ENCODE results near the gene CDH8. TPM values are rescaled to one million over a fixed set of nuclear protein-coding genes. Genes with fewer than 3 reads are reported as not detected.
A peak's percentile ranks its signal among the peaks of the same experiment; 100 is the strongest.

CDH8 gene, protein sequence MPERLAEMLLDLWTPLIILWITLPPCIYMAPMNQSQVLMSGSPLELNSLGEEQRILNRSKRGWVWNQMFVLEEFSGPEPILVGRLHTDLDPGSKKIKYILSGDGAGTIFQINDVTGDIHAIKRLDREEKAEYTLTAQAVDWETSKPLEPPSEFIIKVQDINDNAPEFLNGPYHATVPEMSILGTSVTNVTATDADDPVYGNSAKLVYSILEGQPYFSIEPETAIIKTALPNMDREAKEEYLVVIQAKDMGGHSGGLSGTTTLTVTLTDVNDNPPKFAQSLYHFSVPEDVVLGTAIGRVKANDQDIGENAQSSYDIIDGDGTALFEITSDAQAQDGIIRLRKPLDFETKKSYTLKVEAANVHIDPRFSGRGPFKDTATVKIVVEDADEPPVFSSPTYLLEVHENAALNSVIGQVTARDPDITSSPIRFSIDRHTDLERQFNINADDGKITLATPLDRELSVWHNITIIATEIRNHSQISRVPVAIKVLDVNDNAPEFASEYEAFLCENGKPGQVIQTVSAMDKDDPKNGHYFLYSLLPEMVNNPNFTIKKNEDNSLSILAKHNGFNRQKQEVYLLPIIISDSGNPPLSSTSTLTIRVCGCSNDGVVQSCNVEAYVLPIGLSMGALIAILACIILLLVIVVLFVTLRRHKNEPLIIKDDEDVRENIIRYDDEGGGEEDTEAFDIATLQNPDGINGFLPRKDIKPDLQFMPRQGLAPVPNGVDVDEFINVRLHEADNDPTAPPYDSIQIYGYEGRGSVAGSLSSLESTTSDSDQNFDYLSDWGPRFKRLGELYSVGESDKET
- 1.3 and 5.7 TPM in 2 replicates for total RNA-seq (2014; rRNA removed)
- percentile 43 among the genes with signal in this experiment for Bru-seq, nascent RNA
- BruChase-seq, experiment 1, labeled RNA remaining after a 6-hour chase: percentile 26 among the genes with signal in this experiment
- percentile 43 among the genes with signal in this experiment for BruChase-seq, experiment 2, labeled RNA remaining after a 2-hour chase
- long read RNA-seq, partial matches to known transcripts: 2 of 4 reads
- long read RNA-seq, other reads (novel, unspliced or antisense): 2 of 4 reads

DNA sequence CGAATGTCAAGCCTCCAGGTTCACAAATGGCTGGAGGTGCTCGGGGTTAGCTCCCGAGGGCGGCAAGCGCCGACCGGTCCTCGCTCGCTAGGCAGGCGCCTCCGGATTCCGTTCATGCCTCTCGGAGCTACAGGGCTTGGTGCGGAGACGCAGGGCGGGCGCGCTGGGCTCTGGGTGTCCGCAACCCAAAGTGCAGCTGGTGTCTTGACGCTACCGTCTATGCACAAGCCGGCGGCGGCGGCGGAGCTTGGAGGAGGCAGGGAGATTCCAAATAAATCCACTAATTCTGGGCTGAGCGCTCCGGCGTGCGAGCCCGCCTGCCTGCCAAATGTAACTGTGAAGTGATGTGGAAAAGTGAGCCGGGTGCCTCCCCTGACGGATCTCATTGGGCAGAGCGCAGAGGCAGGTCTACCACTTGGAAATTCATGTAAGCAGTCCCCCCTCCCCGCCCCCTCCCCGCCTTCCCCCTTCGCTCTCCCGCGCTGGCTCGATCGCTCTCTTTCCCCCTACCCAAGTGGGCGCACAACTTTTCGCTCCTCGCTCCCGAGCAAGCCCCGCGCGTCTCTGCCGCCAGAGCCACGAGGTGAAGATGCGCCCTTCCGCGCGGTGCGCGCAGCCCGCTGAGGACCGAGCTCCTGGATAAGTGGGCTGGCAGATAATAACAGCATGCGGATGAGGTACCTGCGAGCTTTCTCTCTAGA, at the start of gene CDH8:
CDH8 (minus strand) TSS at position 338 of the 701 bp plus-strand sequence. CDS start 15,035 bp downstream, outside the sequence.
- peaks cover 46% of the 10 kb centered on the region for H3K27me3 ChIP-seq (ENCODE audit: low read length)
- H3K4me3 ChIP-seq (ENCODE audit: low read length): no peak within 1 kb of the TSS
- no peak within 1 kb of the TSS for H2AFZ ChIP-seq (ENCODE audit: low read length)
- H3K9me2 ChIP-seq (replicated peaks; ENCODE audit: low read length): no peaks in the 10 kb centered on the region
- H3K27ac ChIP-seq (ENCODE audit: low read length): no peak within 1 kb of the TSS
- ChIA-PET CTCF (no interaction called here), POLR2A (ENCODE audit: unreplicated experiment) (no interaction called here)
- no peak for TF ChIP-seq EZH2phosphoT487 (IDR thresholded peaks at IDR 0.05; ENCODE audit: borderline replicate concordance, low read length)
- no peak for TF ChIP-seq EZH2 (IDR thresholded peaks at IDR 0.05; ENCODE audit: low read length, unreplicated experiment)
- TF ChIP-seq, protein P1, sequence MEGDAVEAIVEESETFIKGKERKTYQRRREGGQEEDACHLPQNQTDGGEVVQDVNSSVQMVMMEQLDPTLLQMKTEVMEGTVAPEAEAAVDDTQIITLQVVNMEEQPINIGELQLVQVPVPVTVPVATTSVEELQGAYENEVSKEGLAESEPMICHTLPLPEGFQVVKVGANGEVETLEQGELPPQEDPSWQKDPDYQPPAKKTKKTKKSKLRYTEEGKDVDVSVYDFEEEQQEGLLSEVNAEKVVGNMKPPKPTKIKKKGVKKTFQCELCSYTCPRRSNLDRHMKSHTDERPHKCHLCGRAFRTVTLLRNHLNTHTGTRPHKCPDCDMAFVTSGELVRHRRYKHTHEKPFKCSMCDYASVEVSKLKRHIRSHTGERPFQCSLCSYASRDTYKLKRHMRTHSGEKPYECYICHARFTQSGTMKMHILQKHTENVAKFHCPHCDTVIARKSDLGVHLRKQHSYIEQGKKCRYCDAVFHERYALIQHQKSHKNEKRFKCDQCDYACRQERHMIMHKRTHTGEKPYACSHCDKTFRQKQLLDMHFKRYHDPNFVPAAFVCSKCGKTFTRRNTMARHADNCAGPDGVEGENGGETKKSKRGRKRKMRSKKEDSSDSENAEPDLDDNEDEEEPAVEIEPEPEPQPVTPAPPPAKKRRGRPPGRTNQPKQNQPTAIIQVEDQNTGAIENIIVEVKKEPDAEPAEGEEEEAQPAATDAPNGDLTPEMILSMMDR (conservative IDR thresholded peaks at IDR 0.05; ENCODE audit: low read depth, low read length): no peak
- H3F3A ChIP-seq (ENCODE audit: low read length, unreplicated experiment): no peaks in the 10 kb centered on the region
- no peaks in the 10 kb centered on the region for H3K79me2 ChIP-seq (ENCODE audit: low read length)
- intact Hi-C loops (cut with micrococcal nuclease): no loop called here
- H3K9ac ChIP-seq (ENCODE audit: low read length): no peak within 1 kb of the TSS
- DNase-seq: no peak
- H3K36me3 ChIP-seq (ENCODE audit: low read depth, low read length): no peaks in the 10 kb centered on the region
- H3K9me3 ChIP-seq (ENCODE audit: low read length): no peaks in the 10 kb centered on the region
- no TSS peak for BruUV-seq (replicated peaks)
- no peaks in the 10 kb centered on the region for H3K4me1 ChIP-seq (ENCODE audit: insufficient read depth, low read length)
- no peak within 1 kb of the TSS for H3K4me2 ChIP-seq (ENCODE audit: low read length)
- H4K20me1 ChIP-seq (ENCODE audit: low read length): no peaks in the 10 kb centered on the region
- no peak for ATAC-seq

DNA sequence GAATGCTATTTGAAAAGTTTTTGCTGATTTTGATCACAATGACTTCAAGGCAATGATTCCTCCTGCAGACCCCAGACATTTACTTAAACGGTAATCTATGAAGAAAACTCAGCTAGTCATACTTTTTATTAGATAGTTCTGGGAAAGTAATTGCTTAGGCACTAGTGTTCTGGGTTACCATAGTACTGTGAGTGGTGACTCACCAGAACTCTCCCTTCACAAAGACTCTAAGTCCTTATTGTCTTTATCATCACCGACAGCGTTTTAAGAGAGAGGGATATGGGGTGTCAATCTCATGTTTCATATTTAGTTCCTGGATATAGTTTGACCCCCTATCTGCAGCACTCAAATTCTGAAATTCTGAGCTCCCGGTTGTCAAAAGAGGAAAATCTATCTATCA, 43.0 kb upstream of the CDH8 start:
- Histone ChIP-seq H3K9me3 (ENCODE audit: low read length) (no peaks in the 10 kb centered on the region), H4K20me1 (ENCODE audit: low read length) (no peaks in the 10 kb centered on the region), H3K36me3 (ENCODE audit: low read depth, low read length) (no peaks in the 10 kb centered on the region), H3K27me3 (ENCODE audit: low read length) (no peaks in the 10 kb centered on the region), H3F3A (ENCODE audit: low read length, unreplicated experiment) (no peaks in the 10 kb centered on the region), H2AFZ (ENCODE audit: low read length) (no peak overlapping the region), H3K79me2 (ENCODE audit: low read length) (no peaks in the 10 kb centered on the region), H3K27ac (ENCODE audit: low read length) (no peak overlapping the region), H3K4me1 (ENCODE audit: insufficient read depth, low read length) (no peaks in the 10 kb centered on the region), H3K9ac (ENCODE audit: low read length) (no peak overlapping the region), H3K9me2 (replicated peaks; ENCODE audit: low read length) (no peaks in the 10 kb centered on the region), H3K4me3 (ENCODE audit: low read length) (no peak overlapping the region), H3K4me2 (ENCODE audit: low read length) (no peak overlapping the region)
- POLR2A ChIA-PET (ENCODE audit: unreplicated experiment): no interaction called here
- peak; percentile 44 for DNase-seq
- peak; percentile 38; the same call in 1 of the 2 replicates for ATAC-seq
- no TSS peak for BruUV-seq (replicated peaks)
- no peak for TF ChIP-seq EZH2phosphoT487 (IDR thresholded peaks at IDR 0.05; ENCODE audit: borderline replicate concordance, low read length)
- TF ChIP-seq, protein P1 (conservative IDR thresholded peaks at IDR 0.05; ENCODE audit: low read depth, low read length): no peak
- TF ChIP-seq EZH2 (IDR thresholded peaks at IDR 0.05; ENCODE audit: low read length, unreplicated experiment): no peak
- intact Hi-C loops (cut with micrococcal nuclease): no loop called here
- CTCF ChIA-PET: no interaction called here

Measured in PC-3 (cell line).